ENCODE measurements around the gene PRKD3. TPM values are rescaled to one million over a fixed set of nuclear protein-coding genes. Genes with fewer than 3 reads are reported as not detected.

PRKD3 gene
- total RNA-seq, 1 experiment from 2014 or later, result 40.2 TPM

DNA sequence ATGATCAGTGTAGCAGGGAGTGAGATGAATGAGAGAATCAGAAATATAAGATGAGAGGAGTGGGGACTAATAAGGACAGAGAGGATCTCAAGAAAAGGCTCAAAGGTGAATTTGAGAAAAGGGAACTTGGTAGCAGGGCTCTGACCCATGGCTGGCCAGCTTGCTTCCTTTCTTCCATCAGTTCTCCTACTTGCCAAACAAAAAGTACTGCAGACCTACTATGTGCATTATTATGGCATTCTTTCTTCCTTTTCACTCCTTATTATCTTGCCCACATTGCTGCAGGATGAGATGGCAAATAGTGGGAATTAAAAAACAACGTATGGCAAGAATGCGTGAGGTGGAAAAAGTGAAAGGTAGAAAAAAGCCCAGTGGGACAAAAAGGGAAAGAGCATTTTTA lies 33.0 kb downstream of the PRKD3 start:
- Mint-ChIP-seq H3K36me3 (ENCODE audit: insufficient read depth, unreplicated experiment) (peaks cover 38% of the 10 kb centered on the region), H3K4me3 (ENCODE audit: unreplicated experiment) (no peak overlapping the region), H3K27ac (ENCODE audit: unreplicated experiment) (no peak overlapping the region), H3K4me1 (ENCODE audit: low read depth, unreplicated experiment) (no peaks in the 10 kb centered on the region), H3K9me3 (ENCODE audit: unreplicated experiment) (no peaks in the 10 kb centered on the region), H3K27me3 (ENCODE audit: insufficient read depth, unreplicated experiment) (no peaks in the 10 kb centered on the region)
- POLR2A ChIA-PET, result no interaction called here
- intact Hi-C loops (cut with micrococcal nuclease; ENCODE audit: unreplicated experiment), result no loop called here
- no peaks in the 10 kb centered on the region for H3K4me1 ChIP-seq
- H3K27me3 ChIP-seq (replicated peaks; ENCODE audit: control insufficient read depth, insufficient read depth, low read length), result no peaks in the 10 kb centered on the region
- CTCF ChIA-PET, result no interaction called here
- no peak for DNase-seq
- H3K9me3 ChIP-seq, result no peaks in the 10 kb centered on the region
- peaks cover 1% of the 10 kb centered on the region; the same call in 1 of the 2 replicates for H3K36me3 ChIP-seq (ENCODE audit: control insufficient read depth, insufficient read depth, low read length)
- BruUV-seq (replicated peaks), result no TSS peak
- H3K4me3 ChIP-seq (ENCODE audit: low read depth, low read length), result no peak overlapping the region
- TF ChIP-seq, protein P1, sequence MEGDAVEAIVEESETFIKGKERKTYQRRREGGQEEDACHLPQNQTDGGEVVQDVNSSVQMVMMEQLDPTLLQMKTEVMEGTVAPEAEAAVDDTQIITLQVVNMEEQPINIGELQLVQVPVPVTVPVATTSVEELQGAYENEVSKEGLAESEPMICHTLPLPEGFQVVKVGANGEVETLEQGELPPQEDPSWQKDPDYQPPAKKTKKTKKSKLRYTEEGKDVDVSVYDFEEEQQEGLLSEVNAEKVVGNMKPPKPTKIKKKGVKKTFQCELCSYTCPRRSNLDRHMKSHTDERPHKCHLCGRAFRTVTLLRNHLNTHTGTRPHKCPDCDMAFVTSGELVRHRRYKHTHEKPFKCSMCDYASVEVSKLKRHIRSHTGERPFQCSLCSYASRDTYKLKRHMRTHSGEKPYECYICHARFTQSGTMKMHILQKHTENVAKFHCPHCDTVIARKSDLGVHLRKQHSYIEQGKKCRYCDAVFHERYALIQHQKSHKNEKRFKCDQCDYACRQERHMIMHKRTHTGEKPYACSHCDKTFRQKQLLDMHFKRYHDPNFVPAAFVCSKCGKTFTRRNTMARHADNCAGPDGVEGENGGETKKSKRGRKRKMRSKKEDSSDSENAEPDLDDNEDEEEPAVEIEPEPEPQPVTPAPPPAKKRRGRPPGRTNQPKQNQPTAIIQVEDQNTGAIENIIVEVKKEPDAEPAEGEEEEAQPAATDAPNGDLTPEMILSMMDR (IDR thresholded peaks at IDR 0.05; ENCODE audit: insufficient read depth in 1 of 2, low read depth in 1 of 2, low read length in 1 of 2, severe bottlenecking in 1 of 2, unreplicated experiment in 1 of 2), result no peak

DNA sequence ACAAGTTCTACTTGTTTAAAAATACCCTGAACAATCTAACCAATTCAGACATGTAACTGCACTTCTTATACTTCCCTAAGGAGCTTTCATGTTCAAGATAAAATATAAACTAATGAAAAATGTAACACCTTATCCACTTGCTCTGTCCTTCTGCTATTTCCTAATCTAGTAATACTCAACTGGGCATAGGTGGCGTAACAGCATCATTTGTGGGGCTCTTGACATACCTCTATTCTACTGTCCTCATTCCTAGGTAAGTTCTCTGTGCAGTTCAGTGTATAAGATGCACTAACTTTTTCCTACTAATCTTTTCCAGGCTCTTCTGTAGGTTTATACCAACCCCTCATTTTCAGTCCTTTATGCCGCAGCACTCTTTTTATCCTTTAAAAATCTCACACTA lies 36.7 kb downstream of the PRKD3 start:
- Mint-ChIP-seq H3K27ac (ENCODE audit: unreplicated experiment) (no peak overlapping the region), H3K36me3 (ENCODE audit: insufficient read depth, unreplicated experiment) (peaks cover 38% of the 10 kb centered on the region), H3K9me3 (ENCODE audit: unreplicated experiment) (no peaks in the 10 kb centered on the region), H3K4me3 (ENCODE audit: unreplicated experiment) (no peak overlapping the region), H3K27me3 (ENCODE audit: insufficient read depth, unreplicated experiment) (no peaks in the 10 kb centered on the region), H3K4me1 (ENCODE audit: low read depth, unreplicated experiment) (no peaks in the 10 kb centered on the region)
- ChIA-PET CTCF (no interaction called here), POLR2A (no interaction called here)
- H3K36me3 ChIP-seq (ENCODE audit: control insufficient read depth, insufficient read depth, low read length), result peaks cover 1% of the 10 kb centered on the region; the same call in 1 of the 2 replicates
- no peaks in the 10 kb centered on the region for H3K4me1 ChIP-seq
- no peaks in the 10 kb centered on the region for H3K27me3 ChIP-seq (replicated peaks; ENCODE audit: control insufficient read depth, insufficient read depth, low read length)
- H3K4me3 ChIP-seq (ENCODE audit: low read depth, low read length), result no peak overlapping the region
- DNase-seq, result no peak
- H3K9me3 ChIP-seq, result no peaks in the 10 kb centered on the region
- BruUV-seq (replicated peaks), result no TSS peak
- intact Hi-C loops (cut with micrococcal nuclease; ENCODE audit: unreplicated experiment), result loop anchor here (1.0 to 5.0 kb wide), 2 partner anchors 109 to 126 kb away; no protein-coding TSS in a partner anchor
- TF ChIP-seq, protein P1 (IDR thresholded peaks at IDR 0.05; ENCODE audit: insufficient read depth in 1 of 2, low read depth in 1 of 2, low read length in 1 of 2, severe bottlenecking in 1 of 2, unreplicated experiment in 1 of 2), result peak; percentile 20 to 30

DNA sequence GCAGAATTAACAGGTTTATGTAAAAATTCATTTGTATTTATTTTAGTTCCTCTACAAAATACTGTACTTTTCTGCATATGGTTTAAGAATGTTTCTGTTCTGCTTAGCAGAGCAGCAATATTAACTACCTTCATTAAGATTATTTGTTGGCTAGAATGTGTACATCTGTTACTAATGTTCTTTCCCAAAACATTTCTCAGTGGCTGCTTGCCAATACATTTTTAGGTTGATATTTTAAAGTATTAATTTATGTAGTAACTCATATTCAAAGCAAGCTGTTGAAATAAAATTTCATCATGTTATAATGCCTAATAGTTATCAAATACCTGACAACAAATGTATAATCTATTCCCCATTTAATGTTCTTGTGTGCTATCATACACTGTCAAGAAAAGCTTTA lies 40.3 kb downstream of the PRKD3 start:
- H3K9me3 Mint-ChIP-seq (ENCODE audit: unreplicated experiment), result no peaks in the 10 kb centered on the region
- peaks cover 17% of the 10 kb centered on the region for H3K36me3 Mint-ChIP-seq (ENCODE audit: insufficient read depth, unreplicated experiment)
- no peak overlapping the region for H3K4me3 ChIP-seq (ENCODE audit: low read depth, low read length)
- DNase-seq, result no peak
- H3K9me3 ChIP-seq, result no peaks in the 10 kb centered on the region
- intact Hi-C loops (cut with micrococcal nuclease; ENCODE audit: unreplicated experiment), result no loop called here
- H3K27me3 Mint-ChIP-seq (ENCODE audit: insufficient read depth, unreplicated experiment), result no peaks in the 10 kb centered on the region
- POLR2A ChIA-PET, result no interaction called here
- no peaks in the 10 kb centered on the region for H3K4me1 ChIP-seq
- H3K4me1 Mint-ChIP-seq (ENCODE audit: low read depth, unreplicated experiment), result no peaks in the 10 kb centered on the region
- CTCF ChIA-PET, result no interaction called here
- no peaks in the 10 kb centered on the region for H3K27me3 ChIP-seq (replicated peaks; ENCODE audit: control insufficient read depth, insufficient read depth, low read length)
- no peak overlapping the region for H3K4me3 Mint-ChIP-seq (ENCODE audit: unreplicated experiment)
- TF ChIP-seq, protein P1 (IDR thresholded peaks at IDR 0.05; ENCODE audit: insufficient read depth in 1 of 2, low read depth in 1 of 2, low read length in 1 of 2, severe bottlenecking in 1 of 2, unreplicated experiment in 1 of 2), result no peak
- peaks cover 1% of the 10 kb centered on the region; the same call in 1 of the 2 replicates for H3K36me3 ChIP-seq (ENCODE audit: control insufficient read depth, insufficient read depth, low read length)
- H3K27ac Mint-ChIP-seq (ENCODE audit: unreplicated experiment), result no peak overlapping the region
- no TSS peak for BruUV-seq (replicated peaks)

Data from Caco-2 (cell line).